ENCODE data around the gene EXOC3L1. TPM values are rescaled to one million over a fixed set of nuclear protein-coding genes. Genes with fewer than 3 reads are reported as not detected.

The EXOC3L1 gene
- total and polyA plus RNA-seq, 2 of the 4 experiments (the other 2 are of a cell fraction) = not detected

DNA sequence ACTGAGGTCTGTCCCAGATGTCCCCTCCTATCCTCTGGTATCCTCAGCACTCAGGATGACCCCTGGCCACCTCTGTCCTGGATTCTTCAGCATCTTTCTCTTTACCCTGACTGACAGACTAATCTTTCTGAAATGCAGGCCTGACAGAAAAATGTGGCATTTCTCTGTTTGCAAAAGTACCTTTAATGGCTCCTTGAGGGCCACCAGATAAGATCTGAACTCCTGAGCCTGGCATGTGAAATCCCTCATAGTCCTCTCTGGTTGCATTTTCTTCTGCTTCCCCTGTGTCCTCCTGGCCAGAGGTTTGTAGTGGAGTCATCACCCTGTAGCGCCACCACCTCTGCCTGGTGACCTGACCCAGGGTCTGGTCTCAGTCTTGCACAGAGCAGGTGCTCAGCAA is 6.9 kb upstream of the EXOC3L1 start:
- Histone ChIP-seq H3K4me1 (ENCODE audit: control insufficient read depth, insufficient read depth, low read length) (peaks cover 8% of the 10 kb centered on the region), H3K56ac (ENCODE audit: extremely low read depth, insufficient read depth, low read length) (no peak overlapping the region), H2AK9ac (replicated peaks; ENCODE audit: low read depth, low read length, poor library complexity) (peak overlapping the region; percentile 50), H3K79me1 (ENCODE audit: low read depth in 1 of 2, low read length in 2 of 2) (peaks cover 25 to 48% of the 10 kb centered on the region in 2 experiments), H3K27me3 (ENCODE audit: control insufficient read depth, insufficient read depth, low read length) (no peaks in the 10 kb centered on the region), H2BK20ac (ENCODE audit: low read depth, low read length) (no peak overlapping the region), H2AFZ (replicated peaks; ENCODE audit: low read length, poor library complexity) (peak overlapping the region; percentile 43), H3K4ac (ENCODE audit: low read depth, low read length) (no peak overlapping the region), H3K23ac (ENCODE audit: low read depth, low read length) (no peak overlapping the region), H3K18ac (ENCODE audit: low read depth, low read length) (no peak overlapping the region), H3K4me3 (ENCODE audit: insufficient read depth, low read depth, low read length) (no peak overlapping the region), H2AK5ac (ENCODE audit: low read depth, low read length) (no peak overlapping the region), H3K14ac (replicated peaks; ENCODE audit: low read depth, low read length) (no peak overlapping the region), H3K9me3 (ENCODE audit: control insufficient read depth, insufficient read depth, low read length) (no peaks in the 10 kb centered on the region), H2BK120ac (ENCODE audit: low read depth, low read length) (no peak overlapping the region), H4K5ac (ENCODE audit: low read depth, low read length) (no peak overlapping the region), H2BK5ac (ENCODE audit: low read depth, low read length, poor library complexity, severe bottlenecking) (no peak overlapping the region), H3K9ac (ENCODE audit: low read depth, low read length) (no peak overlapping the region), H3K36me3 (ENCODE audit: control insufficient read depth, insufficient read depth, low read length) (peaks cover 62% of the 10 kb centered on the region), H3K4me2 (ENCODE audit: low read depth, low read length) (no peak overlapping the region), H2BK15ac (ENCODE audit: low read depth, low read length) (no peak overlapping the region), H4K91ac (ENCODE audit: insufficient read depth, low read depth, low read length) (no peak overlapping the region), H3K9me1 (ENCODE audit: insufficient read depth, low read length) (peaks cover 9% of the 10 kb centered on the region), H4K20me1 (ENCODE audit: insufficient read depth, low read length) (peaks cover 34% of the 10 kb centered on the region), H3K27ac (ENCODE audit: insufficient read depth, low read length) (no peak overlapping the region), H4K8ac (ENCODE audit: low read depth in 2 of 2, low read length in 2 of 2) (no peak overlapping the region)
- CTCF ChIA-PET = no interaction called here
- WGBS, 2 experiments (ENCODE audit: extremely low coverage in 2 of 2, insufficient read length in 1 of 2) = no CpG with 5 or more reads among the region's 1 CpG
- POLR2A ChIA-PET (ENCODE audit: unreplicated experiment) = no interaction called here
- ATAC-seq (ENCODE audit: low read depth) = no peak
- no peak for DNase-seq
- in situ Hi-C loops (cut with MboI; ENCODE audit: low sequenced_read_pairs) = no loop called here
- intact Hi-C loops (cut with micrococcal nuclease) = no loop called here
- no TSS peak for BruUV-seq (replicated peaks)
- dilution Hi-C loops (cut with HindIII; ENCODE audit: low sequenced_read_pairs, unreplicated experiment) = no loop called here
- TF ChIP-seq NFE2L2 (IDR thresholded peaks at IDR 0.05; ENCODE audit: low read depth, low read length) (no peak), SMC3 (IDR thresholded peaks at IDR 0.05; ENCODE audit: low read depth, low read length) (no peak), FOS (IDR thresholded peaks at IDR 0.05; ENCODE audit: low read depth, low read length) (no peak), RAD21 (IDR thresholded peaks at IDR 0.05; ENCODE audit: low read length) (no peak), RCOR1 (IDR thresholded peaks at IDR 0.05; ENCODE audit: insufficient replicate concordance, low read length) (no peak), MAFK (IDR thresholded peaks at IDR 0.05; ENCODE audit: low read depth, low read length) (no peak), USF2 (IDR thresholded peaks at IDR 0.05; ENCODE audit: low read depth, low read length) (no peak), ELK1 (IDR thresholded peaks at IDR 0.05; ENCODE audit: borderline replicate concordance, low read depth, low read length) (no peak), CEBPB (IDR thresholded peaks at IDR 0.05; ENCODE audit: low read depth, low read length) (no peak), RFX5 (IDR thresholded peaks at IDR 0.05; ENCODE audit: low read depth, low read length) (no peak), MAZ (IDR thresholded peaks at IDR 0.05; ENCODE audit: borderline replicate concordance, low read depth, low read length) (no peak), MXI1 (IDR thresholded peaks at IDR 0.05; ENCODE audit: borderline replicate concordance, low read depth, low read length) (no peak), CTCF (conservative IDR thresholded peaks at IDR 0.05; ENCODE audit: low read depth, low read length) (no peak), POLR2A (IDR thresholded peaks at IDR 0.05; ENCODE audit: low read depth, low read length) (no peak), CHD1 (IDR thresholded peaks at IDR 0.05; ENCODE audit: low read depth, low read length) (no peak), BHLHE40 (IDR thresholded peaks at IDR 0.05; ENCODE audit: low read depth, low read length) (no peak)
